GM12878 (cell line): Measurements from ENCODE around the gene CMTM3. TPM values are rescaled to one million over a fixed set of nuclear protein-coding genes. Genes with fewer than 3 reads are reported as not detected.

ENCODE experiments used
- ATAC-seq: fragments of 200-7000 bp; cut with Tn5 transposase; 3 replicates; pipeline ENCODE4 v1.9.1; 2020; ENCODE audit warnings: mild to moderate bottlenecking, moderate library complexity
- BruUV-seq: library from RNA; stranded (reverse); fragments of 400-500 nt; replicated peaks from 2 replicates; lab custom pipeline; 2021; lab: Mats Ljungman, UMichigan
- CTCF ChIA-PET: fragments of 300-600 bp; sonication (Branson Sonifier 250); formaldehyde crosslinking; extraction: SDS; loops from one replicate; lab custom pipeline; 2021; ENCODE audit warnings: inconsistent platforms; lab: Yijun Ruan, JAX
- POLR2A ChIA-PET: fragments of 350-600 bp; formaldehyde crosslinking; extraction: SDS; loops from one replicate; lab custom pipeline; 2021; ENCODE audit warnings: inconsistent platforms; lab: Charles Lee
- RAD21 ChIA-PET: fragments of 300-600 bp; sonication (Branson Sonifier 250); formaldehyde crosslinking; loops from one replicate; lab custom pipeline; 2023; ENCODE audit warnings: antibody characterized with exemption; ENCODE audit not compliant: unreplicated experiment; lab: Charles Lee
- SMC1A ChIA-PET: fragments of 300-600 bp; sonication (Branson Sonifier 250); formaldehyde crosslinking; loops from one replicate; lab custom pipeline; 2023; ENCODE audit not compliant: unreplicated experiment, uncharacterized antibody; lab: Charles Lee
- DNase-seq: peaks from one replicate; pipeline ENCODE4 v3.0.0-alpha.2; 2011; ENCODE audit warnings: low read depth, low spot score
- FAIRE-seq: peaks from 3 replicates; lab custom pipeline; 2011; peaks lifted over from hg19 to GRCh38; lab: Jason Lieb, UNC
- H2AFZ ChIP-seq: 2 replicates; pipeline ENCODE4 v1.6.0; 2011; ENCODE audit warnings: low read depth, low read length, control low read depth; ENCODE audit not compliant: control insufficient read depth
- H3K27ac ChIP-seq: 2 replicates; pipeline ENCODE4 v1.5.1; 2011; ENCODE audit warnings: control low read depth; ENCODE audit not compliant: control insufficient read depth, insufficient read depth
- H3K27me3 ChIP-seq, 2 experiments: replicated peaks in 1 of 2; 2 replicates each; pipeline versions ENCODE4 v1.6.0 to v1.6.1; 2011; ENCODE audit warnings: low read length in 1 of 2; ENCODE audit not compliant: control insufficient read depth in 2 of 2, insufficient read depth in 2 of 2
- H3K36me3 ChIP-seq, 2 experiments: 2 replicates each; pipeline ENCODE4 v1.5.1; 2011; ENCODE audit warnings: low read length in 1 of 2; ENCODE audit not compliant: control insufficient read depth in 2 of 2, insufficient read depth in 2 of 2
- H3K4me1 ChIP-seq: 2 replicates; pipeline ENCODE4 v1.6.1; 2011; ENCODE audit warnings: mild to moderate bottlenecking, low read length, moderate library complexity, mixed read lengths; ENCODE audit not compliant: control insufficient read depth, insufficient read depth
- H3K4me2 ChIP-seq: 2 replicates; pipeline ENCODE4 v1.6.0; 2011; ENCODE audit warnings: control low read depth; ENCODE audit not compliant: control insufficient read depth, insufficient read depth
- H3K4me3 ChIP-seq: fragments of 200-600 bp; sonication (generic); 2 replicates; pipeline ENCODE4 v1.5.1; 2016
- H3K79me2 ChIP-seq: 2 replicates; pipeline ENCODE4 v1.6.0; 2011; ENCODE audit warnings: low read length; ENCODE audit not compliant: control insufficient read depth, insufficient read depth
- H3K9ac ChIP-seq: 2 replicates; pipeline ENCODE4 v1.8.0; 2011; ENCODE audit warnings: low read length, control low read depth, mixed read lengths; ENCODE audit not compliant: control insufficient read depth, insufficient read depth
- H3K9me3 ChIP-seq: replicated peaks from 3 replicates; pipeline ENCODE4 v1.5.1; 2011; ENCODE audit warnings: mild to moderate bottlenecking, low read length; ENCODE audit not compliant: control insufficient read depth, insufficient read depth
- H4K20me1 ChIP-seq: 2 replicates; pipeline ENCODE4 v1.6.0; 2011; ENCODE audit not compliant: control insufficient read depth, insufficient read depth
- FOS ChIP-seq: IDR thresholded peaks from 3 replicates; pipeline ENCODE4 v1.6.1; 2011; ENCODE audit warnings: borderline replicate concordance; ENCODE audit not compliant: insufficient read length; ENCODE audit errors: extremely low read depth
- FOXM1 ChIP-seq: IDR thresholded peaks from 2 replicates; pipeline ENCODE4 v1.6.1; 2012; ENCODE audit warnings: low read depth, mild to moderate bottlenecking, inconsistent platforms, low read length, moderate library complexity
- HDGF ChIP-seq: fragments of 450-650 bp; IDR thresholded peaks from 2 replicates; pipeline ENCODE4 v1.6.1; 2016; ENCODE audit warnings: antibody characterized with exemption
- KLF5 ChIP-seq: fragments of 450-650 bp; IDR thresholded peaks from 2 replicates; pipeline ENCODE4 v1.6.1; 2014; ENCODE audit warnings: mild to moderate bottlenecking; ENCODE audit not compliant: partially characterized antibody
- LARP7 ChIP-seq: fragments of 450-650 bp; IDR thresholded peaks from 2 replicates; pipeline ENCODE4 v1.6.1; 2017; ENCODE audit warnings: mild to moderate bottlenecking
- MEF2A ChIP-seq: IDR thresholded peaks from 2 replicates; pipeline ENCODE4 v1.6.1; 2011; ENCODE audit warnings: low read depth, mild to moderate bottlenecking, low read length, moderate library complexity; ENCODE audit not compliant: insufficient read depth
- MEF2B ChIP-seq: fragments of 450-650 bp; IDR thresholded peaks from 2 replicates; pipeline ENCODE4 v1.6.1; 2018; ENCODE audit warnings: mild to moderate bottlenecking, moderate library complexity; ENCODE audit not compliant: partially characterized antibody, poor library complexity, severe bottlenecking
- POLR2A ChIP-seq: IDR thresholded peaks from 2 replicates; pipeline ENCODE4 v1.6.1; 2011; ENCODE audit warnings: low read depth, mild to moderate bottlenecking, low read length
- POLR2AphosphoS5 ChIP-seq: IDR thresholded peaks from 2 replicates; pipeline ENCODE4 v1.6.1; 2011; ENCODE audit warnings: mild to moderate bottlenecking, low read length, inconsistent platforms
- SIX5 ChIP-seq: IDR thresholded peaks from 2 replicates; pipeline ENCODE4 v1.6.1; 2011; ENCODE audit warnings: mild to moderate bottlenecking, low read depth, low read length, moderate library complexity; ENCODE audit not compliant: severe bottlenecking
- SMAD1 ChIP-seq: fragments of 450-650 bp; IDR thresholded peaks from 2 replicates; pipeline ENCODE4 v1.6.1; 2018; ENCODE audit warnings: mild to moderate bottlenecking, low read depth; ENCODE audit not compliant: partially characterized antibody
- SPI1 ChIP-seq: IDR thresholded peaks from 2 replicates; pipeline ENCODE4 v1.6.1; 2011; ENCODE audit warnings: low read depth, mild to moderate bottlenecking, low read length, moderate library complexity, borderline replicate concordance; ENCODE audit not compliant: insufficient read depth
- STAT3 ChIP-seq: IDR thresholded peaks from 2 replicates; pipeline ENCODE4 v1.6.1; 2011; ENCODE audit warnings: low read depth, low read length, improper control_type of control experiment
- WRNIP1 ChIP-seq: IDR thresholded peaks from 2 replicates; pipeline ENCODE4 v1.6.1; 2011; ENCODE audit warnings: low read depth, low read length, improper control_type of control experiment, borderline replicate concordance
- WGBS: methylation state at CpG from one replicate; pipeline ENCODE4 v1.1.6; 2016; ENCODE audit warnings: low lambda C conversion rate; ENCODE audit not compliant: insufficient replicate concordance, insufficient coverage; ENCODE audit errors: missing lambda C conversion rate; 5-methylcytosine and 5-hydroxymethylcytosine counted together
- in situ Hi-C: fragments of 300-500 bp; cut with MboI; formaldehyde crosslinking; loops from 9 replicates; pipeline ENCODE4 v1.14.3; 2018; ENCODE audit warnings: mixed read lengths
- intact Hi-C: fragments of 100-400 bp; cut with micrococcal nuclease; formaldehyde crosslinking; loops from one replicate; pipeline ENCODE4 v1.14.2; 2022; ENCODE audit not compliant: unreplicated experiment
- polyA plus RNA-seq, 11 experiments: library from polyadenylated mRNA; depleted of rRNA in 4 of 11; unstranded in 6 of 11; stranded (reverse) in 5 of 11; fragments of >200 nt; fragmentation: Nextera tagmentation in 4 of 11; fragmentation: Illumina TruSeq in 1 of 11; extraction: Ambion mirVana in 4 of 11; extraction: Trizol in 1 of 11; gene quantifications; 1 replicate in 1 of 11; 2 replicates in 10 of 11; pipeline versions ENCODE4 v1.2.1 to v1.2.3, GENCODE V29; 2011 to 2016; ENCODE audit warnings: inconsistent platforms in 2 of 11, missing spikeins in 2 of 11, low read depth in 1 of 11
- total RNA-seq, 4 experiments: library from RNA; depleted of rRNA in 3 of 4; stranded (reverse); fragments of >200 nt in 3 of 4; fragmentation: Illumina TruSeq in 1 of 4; extraction: Trizol in 1 of 4; gene quantifications; 2 replicates each; pipeline versions ENCODE4 v1.2.1 to v1.2.3, GENCODE V29; 2013 to 2021
- TF ChIP-seq, protein P1 (sequence below): fragments of 450-650 bp; IDR thresholded peaks from 2 replicates; pipeline ENCODE4 v1.6.1; 2016; ENCODE audit warnings: mild to moderate bottlenecking, moderate library complexity, borderline replicate concordance
- TF ChIP-seq, protein P2 (sequence below): fragments of 150-350 bp; IDR thresholded peaks from 2 replicates; pipeline ENCODE4 v1.6.1; 2014; ENCODE audit warnings: mild to moderate bottlenecking, low read depth, low read length
- TF ChIP-seq, protein P3 (sequence below): fragments of 450-650 bp; formaldehyde crosslinking; IDR thresholded peaks from 2 replicates; pipeline ENCODE4 v1.5.0; 2022; ENCODE audit warnings: mild to moderate bottlenecking, missing genetic modification characterization

The CMTM3 gene
- total and polyA plus RNA-seq, 10 of the 15 experiments (the other 5 are each of a cell fraction or from before 2014, with no cell fraction given), result 5.4 to 47.4 (median 28.6) TPM

DNA sequence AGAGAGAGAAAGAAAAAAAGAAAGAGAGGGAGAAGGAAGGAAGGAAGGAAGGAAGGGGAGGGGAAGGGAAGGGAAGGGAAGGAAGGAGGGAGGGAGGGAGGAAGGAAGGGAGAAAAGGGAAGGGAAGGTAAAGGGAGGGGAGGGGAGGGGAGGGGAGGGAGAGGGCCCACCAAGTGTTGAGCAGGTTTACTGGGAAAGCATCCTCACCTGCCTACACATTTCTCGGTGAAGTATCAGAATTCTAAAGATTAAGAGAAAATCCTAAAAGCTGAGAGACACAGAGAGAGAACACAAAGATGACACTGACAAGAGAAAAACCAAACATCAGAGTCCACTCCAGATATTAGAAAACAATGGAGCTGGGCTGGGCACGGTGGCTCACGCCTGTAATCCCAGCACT is 12.3 kb upstream of the CMTM3 start:
- 63% methylated on average over 3 of the region's 3 CpGs for WGBS
- Histone ChIP-seq H3K27me3 (peaks cover 0 to 4% of the 10 kb centered on the region in 2 experiments; a peak in 1 of 4 replicates), H3K4me3 (no peak overlapping the region), H3K9me3 (no peaks in the 10 kb centered on the region; the same call in 2 of the 3 replicates), H3K79me2 (no peaks in the 10 kb centered on the region), H3K9ac (no peak overlapping the region), H3K4me2 (no peak overlapping the region), H4K20me1 (no peaks in the 10 kb centered on the region), H2AFZ (no peak overlapping the region), H3K4me1 (peaks cover 8% of the 10 kb centered on the region), H3K36me3 (no peaks in the 10 kb centered on the region), H3K27ac (no peak overlapping the region)
- ChIA-PET RAD21 (no interaction called here), POLR2A (interaction anchor here (0.6 kb wide), 1 partner anchor 80 kb away, joined by 3 read pairs; no protein-coding TSS in a partner anchor), CTCF (interaction anchor here (2.8 kb wide), 1 partner anchor 12 kb away, joined by 9 read pairs; no protein-coding TSS in a partner anchor), SMC1A (no interaction called here)
- no peak for DNase-seq
- intact Hi-C loops, result no loop called here
- no peak for ATAC-seq
- FAIRE-seq, result no peak
- BruUV-seq, result no TSS peak
- in situ Hi-C loops, result no loop called here
- TF ChIP-seq STAT3 (no peak), POLR2A (no peak), WRNIP1 (no peak), SMAD1 (no peak), POLR2AphosphoS5 (no peak), HDGF (no peak), LARP7 (no peak), SIX5 (no peak), SPI1 (no peak), MEF2A (no peak), FOXM1 (no peak), MEF2B (no peak), KLF5 (no peak), FOS (no peak)
- TF ChIP-seq, protein P1, sequence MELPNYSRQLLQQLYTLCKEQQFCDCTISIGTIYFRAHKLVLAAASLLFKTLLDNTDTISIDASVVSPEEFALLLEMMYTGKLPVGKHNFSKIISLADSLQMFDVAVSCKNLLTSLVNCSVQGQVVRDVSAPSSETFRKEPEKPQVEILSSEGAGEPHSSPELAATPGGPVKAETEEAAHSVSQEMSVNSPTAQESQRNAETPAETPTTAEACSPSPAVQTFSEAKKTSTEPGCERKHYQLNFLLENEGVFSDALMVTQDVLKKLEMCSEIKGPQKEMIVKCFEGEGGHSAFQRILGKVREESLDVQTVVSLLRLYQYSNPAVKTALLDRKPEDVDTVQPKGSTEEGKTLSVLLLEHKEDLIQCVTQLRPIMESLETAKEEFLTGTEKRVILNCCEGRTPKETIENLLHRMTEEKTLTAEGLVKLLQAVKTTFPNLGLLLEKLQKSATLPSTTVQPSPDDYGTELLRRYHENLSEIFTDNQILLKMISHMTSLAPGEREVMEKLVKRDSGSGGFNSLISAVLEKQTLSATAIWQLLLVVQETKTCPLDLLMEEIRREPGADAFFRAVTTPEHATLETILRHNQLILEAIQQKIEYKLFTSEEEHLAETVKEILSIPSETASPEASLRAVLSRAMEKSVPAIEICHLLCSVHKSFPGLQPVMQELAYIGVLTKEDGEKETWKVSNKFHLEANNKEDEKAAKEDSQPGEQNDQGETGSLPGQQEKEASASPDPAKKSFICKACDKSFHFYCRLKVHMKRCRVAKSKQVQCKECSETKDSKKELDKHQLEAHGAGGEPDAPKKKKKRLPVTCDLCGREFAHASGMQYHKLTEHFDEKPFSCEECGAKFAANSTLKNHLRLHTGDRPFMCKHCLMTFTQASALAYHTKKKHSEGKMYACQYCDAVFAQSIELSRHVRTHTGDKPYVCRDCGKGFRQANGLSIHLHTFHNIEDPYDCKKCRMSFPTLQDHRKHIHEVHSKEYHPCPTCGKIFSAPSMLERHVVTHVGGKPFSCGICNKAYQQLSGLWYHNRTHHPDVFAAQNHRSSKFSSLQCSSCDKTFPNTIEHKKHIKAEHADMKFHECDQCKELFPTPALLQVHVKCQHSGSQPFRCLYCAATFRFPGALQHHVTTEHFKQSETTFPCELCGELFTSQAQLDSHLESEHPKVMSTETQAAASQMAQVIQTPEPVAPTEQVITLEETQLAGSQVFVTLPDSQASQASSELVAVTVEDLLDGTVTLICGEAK, result no peak
- TF ChIP-seq, protein P2, sequence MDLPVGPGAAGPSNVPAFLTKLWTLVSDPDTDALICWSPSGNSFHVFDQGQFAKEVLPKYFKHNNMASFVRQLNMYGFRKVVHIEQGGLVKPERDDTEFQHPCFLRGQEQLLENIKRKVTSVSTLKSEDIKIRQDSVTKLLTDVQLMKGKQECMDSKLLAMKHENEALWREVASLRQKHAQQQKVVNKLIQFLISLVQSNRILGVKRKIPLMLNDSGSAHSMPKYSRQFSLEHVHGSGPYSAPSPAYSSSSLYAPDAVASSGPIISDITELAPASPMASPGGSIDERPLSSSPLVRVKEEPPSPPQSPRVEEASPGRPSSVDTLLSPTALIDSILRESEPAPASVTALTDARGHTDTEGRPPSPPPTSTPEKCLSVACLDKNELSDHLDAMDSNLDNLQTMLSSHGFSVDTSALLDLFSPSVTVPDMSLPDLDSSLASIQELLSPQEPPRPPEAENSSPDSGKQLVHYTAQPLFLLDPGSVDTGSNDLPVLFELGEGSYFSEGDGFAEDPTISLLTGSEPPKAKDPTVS, result no peak
- TF ChIP-seq, protein P3, sequence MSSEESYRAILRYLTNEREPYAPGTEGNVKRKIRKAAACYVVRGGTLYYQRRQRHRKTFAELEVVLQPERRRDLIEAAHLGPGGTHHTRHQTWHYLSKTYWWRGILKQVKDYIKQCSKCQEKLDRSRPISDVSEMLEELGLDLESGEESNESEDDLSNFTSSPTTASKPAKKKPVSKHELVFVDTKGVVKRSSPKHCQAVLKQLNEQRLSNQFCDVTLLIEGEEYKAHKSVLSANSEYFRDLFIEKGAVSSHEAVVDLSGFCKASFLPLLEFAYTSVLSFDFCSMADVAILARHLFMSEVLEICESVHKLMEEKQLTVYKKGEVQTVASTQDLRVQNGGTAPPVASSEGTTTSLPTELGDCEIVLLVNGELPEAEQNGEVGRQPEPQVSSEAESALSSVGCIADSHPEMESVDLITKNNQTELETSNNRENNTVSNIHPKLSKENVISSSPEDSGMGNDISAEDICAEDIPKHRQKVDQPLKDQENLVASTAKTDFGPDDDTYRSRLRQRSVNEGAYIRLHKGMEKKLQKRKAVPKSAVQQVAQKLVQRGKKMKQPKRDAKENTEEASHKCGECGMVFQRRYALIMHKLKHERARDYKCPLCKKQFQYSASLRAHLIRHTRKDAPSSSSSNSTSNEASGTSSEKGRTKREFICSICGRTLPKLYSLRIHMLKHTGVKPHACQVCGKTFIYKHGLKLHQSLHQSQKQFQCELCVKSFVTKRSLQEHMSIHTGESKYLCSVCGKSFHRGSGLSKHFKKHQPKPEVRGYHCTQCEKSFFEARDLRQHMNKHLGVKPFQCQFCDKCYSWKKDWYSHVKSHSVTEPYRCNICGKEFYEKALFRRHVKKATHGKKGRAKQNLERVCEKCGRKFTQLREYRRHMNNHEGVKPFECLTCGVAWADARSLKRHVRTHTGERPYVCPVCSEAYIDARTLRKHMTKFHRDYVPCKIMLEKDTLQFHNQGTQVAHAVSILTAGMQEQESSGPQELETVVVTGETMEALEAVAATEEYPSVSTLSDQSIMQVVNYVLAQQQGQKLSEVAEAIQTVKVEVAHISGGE, result no peak
